Adipocyte (in vitro differentiated cells): Measurements from ENCODE around the gene PTPN11.
"Not testable (repeated sequence)": the region's sequence is repeated elsewhere in the genome, so short reads cannot be mapped to it uniquely, and the experiment has no call there.

ENCODE experiments used
- DNase-seq: peaks from one replicate; pipeline ENCODE4 v3.0.0-alpha.2; 2015; ENCODE audit warnings: low read depth
- H3K27me3 ChIP-seq: replicated peaks from 2 replicates; pipeline ENCODE4 v1.7.0; 2013; ENCODE audit warnings: mild to moderate bottlenecking, low read length, moderate library complexity; ENCODE audit not compliant: control insufficient read depth, insufficient read depth
- H3K36me3 ChIP-seq: 2 replicates; pipeline ENCODE4 v1.7.0; 2013; ENCODE audit warnings: low read length, mild to moderate bottlenecking, moderate library complexity; ENCODE audit not compliant: control insufficient read depth, insufficient read depth, severe bottlenecking
- H3K4me1 ChIP-seq: 2 replicates; pipeline ENCODE4 v1.7.0; 2013; ENCODE audit warnings: mild to moderate bottlenecking, low read length, moderate library complexity; ENCODE audit not compliant: control insufficient read depth, insufficient read depth
- H3K4me3 ChIP-seq: 2 replicates; pipeline ENCODE4 v1.7.0; 2013; ENCODE audit warnings: mild to moderate bottlenecking, low read length, moderate library complexity
- H3K9ac ChIP-seq: 2 replicates; pipeline ENCODE4 v1.7.0; 2013; ENCODE audit warnings: mild to moderate bottlenecking, low read length, moderate library complexity
- H3K9me3 ChIP-seq: 2 replicates; pipeline ENCODE4 v1.7.0; 2013; ENCODE audit warnings: mild to moderate bottlenecking, low read length, moderate library complexity; ENCODE audit not compliant: control insufficient read depth

Gene PTPN11

GRCh38 chr12:112389228-112389627, 29.5 kb upstream of the PTPN11 start:
- no peak overlapping the region for H3K9ac ChIP-seq
- no peaks in the 10 kb centered on the region for H3K27me3 ChIP-seq
- no peaks in the 10 kb centered on the region for H3K36me3 ChIP-seq
- no peak overlapping the region for H3K4me3 ChIP-seq
- no peaks in the 10 kb centered on the region for H3K9me3 ChIP-seq
- peaks cover 8% of the 10 kb centered on the region for H3K4me1 ChIP-seq
- no peak for DNase-seq

- not testable (repeated sequence) for H3K27me3 ChIP-seq, H3K9ac ChIP-seq, H3K4me3 ChIP-seq, H3K4me1 ChIP-seq, H3K36me3 ChIP-seq, H3K9me3 ChIP-seq, DNase-seq
Measured at GRCh38 chr12:112389922-112390654, 28.7 kb upstream of the PTPN11 start.

GRCh38 chr12:112393328-112393727, 25.4 kb upstream of the PTPN11 start:
- no peaks in the 10 kb centered on the region for H3K4me1 ChIP-seq
- DNase-seq: no peak
- no peak overlapping the region for H3K4me3 ChIP-seq

GRCh38 chr12:112401054-112401453, 17.7 kb upstream of the PTPN11 start:
- Histone ChIP-seq H3K9ac (no peak overlapping the region), H3K4me3 (no peak overlapping the region), H3K36me3 (peaks cover 21% of the 10 kb centered on the region), H3K27me3 (no peaks in the 10 kb centered on the region), H3K4me1 (peaks cover under 1% of the 10 kb centered on the region), H3K9me3 (no peaks in the 10 kb centered on the region)
- DNase-seq: no peak

More at GRCh38 chr12:112393328-112393727, 25.4 kb upstream of the PTPN11 start:
- Histone ChIP-seq H3K36me3 (no peaks in the 10 kb centered on the region), H3K9ac (no peak overlapping the region), H3K9me3 (no peaks in the 10 kb centered on the region), H3K27me3 (no peaks in the 10 kb centered on the region)

GRCh38 chr12:112401903-112402498, 16.7 kb upstream of the PTPN11 start:
- DNase-seq: no peak

GRCh38 chr12:112406519-112407488, 11.9 kb upstream of the PTPN11 start:
- Histone ChIP-seq H3K9me3 (no peaks in the 10 kb centered on the region), H3K27me3 (no peaks in the 10 kb centered on the region), H3K36me3 (peaks cover 43% of the 10 kb centered on the region), H3K4me1 (peaks cover 19% of the 10 kb centered on the region), H3K4me3 (peak overlapping the region; percentile 91), H3K9ac (peak overlapping the region; percentile 97)
- DNase-seq: no peak

More at GRCh38 chr12:112401903-112402498, 16.7 kb upstream of the PTPN11 start:
- Histone ChIP-seq H3K36me3 (peaks cover 30% of the 10 kb centered on the region), H3K4me3 (no peak overlapping the region), H3K27me3 (no peaks in the 10 kb centered on the region), H3K9ac (no peak overlapping the region), H3K4me1 (peaks cover 6% of the 10 kb centered on the region), H3K9me3 (no peaks in the 10 kb centered on the region)

GRCh38 chr12:112407683-112408082, 11.1 kb upstream of the PTPN11 start:
- not testable (repeated sequence) for DNase-seq
- peaks cover 43% of the 10 kb centered on the region for H3K36me3 ChIP-seq

GRCh38 chr12:112408621-112409020, 10.1 kb upstream of the PTPN11 start:
- Histone ChIP-seq H3K9me3 (no peaks in the 10 kb centered on the region), H3K36me3 (peaks cover 43% of the 10 kb centered on the region), H3K4me3 (peak overlapping the region; percentile 91), H3K27me3 (no peaks in the 10 kb centered on the region), H3K9ac (peak overlapping the region; percentile 97), H3K4me1 (peaks cover 19% of the 10 kb centered on the region)
- DNase-seq: peak; percentile 22

More at GRCh38 chr12:112407683-112408082, 11.1 kb upstream of the PTPN11 start:
- Histone ChIP-seq H3K4me3 (peak overlapping the region; percentile 91), H3K9ac (peak overlapping the region; percentile 97), H3K4me1 (peaks cover 19% of the 10 kb centered on the region)
- H3K9me3 ChIP-seq, H3K27me3 ChIP-seq: not testable (repeated sequence)

GRCh38 chr12:112409064-112409905, 9.5 kb upstream of the PTPN11 start, which contains the start of gene RPL6:
TSS of gene RPL6 (minus strand) at chr12:112409605. CDS start at chr12:112408656, 949 bp downstream.
- Histone ChIP-seq H3K9me3 (no peaks in the 10 kb centered on the region), H3K36me3 (peaks cover 40% of the 10 kb centered on the region), H3K27me3 (no peaks in the 10 kb centered on the region), H3K9ac (peak within 1 kb of the TSS; percentile 97), H3K4me1 (peaks cover 19% of the 10 kb centered on the region), H3K4me3 (peak within 1 kb of the TSS; percentile 91)
- DNase-seq: peak; percentile 96

GRCh38 chr12:112409906-112410244, 8.9 kb upstream of the PTPN11 start:
- Histone ChIP-seq H3K4me3 (peak overlapping the region; percentile 91), H3K9me3 (no peaks in the 10 kb centered on the region), H3K9ac (no peak overlapping the region), H3K27me3 (no peaks in the 10 kb centered on the region), H3K4me1 (peaks cover 19% of the 10 kb centered on the region), H3K36me3 (peaks cover 34% of the 10 kb centered on the region)
- no peak for DNase-seq
